Measurements from ENCODE around the gene PALM3. TPM values are rescaled to one million over a fixed set of nuclear protein-coding genes. Genes with fewer than 3 reads are reported as not detected.
A peak's percentile ranks its signal among the peaks of the same experiment; 100 is the strongest.

Gene PALM3
- total RNA-seq, 1 donor from 2014 or later = not detected

- Histone ChIP-seq H3K4me3 (no peak overlapping the region), H3K79me2 (ENCODE audit: low read depth) (no peaks in the 10 kb centered on the region), H3F3A (ENCODE audit: low read depth) (peaks cover 6% of the 10 kb centered on the region), H3K9ac (no peak overlapping the region), H3K9me3 (ENCODE audit: low read depth) (no peaks in the 10 kb centered on the region), H2AFZ (replicated peaks) (no peak overlapping the region), H3K36me3 (no peaks in the 10 kb centered on the region), H3K27ac (no peak overlapping the region), H3K27me3 (no peaks in the 10 kb centered on the region), H3K4me2 (no peak overlapping the region), H4K20me1 (ENCODE audit: low read depth) (no peaks in the 10 kb centered on the region), H3K4me1 (no peaks in the 10 kb centered on the region)
- H3K4me1 Mint-ChIP-seq = no peaks in the 10 kb centered on the region
- no peak overlapping the region for H3K4me3 Mint-ChIP-seq
- no peaks in the 10 kb centered on the region for H3K9me3 Mint-ChIP-seq
- H3K36me3 Mint-ChIP-seq = no peaks in the 10 kb centered on the region
- H3K27me3 Mint-ChIP-seq (ENCODE audit: insufficient read depth, low read depth) = peaks cover 7% of the 10 kb centered on the region
- H3K27ac Mint-ChIP-seq = no peak overlapping the region
- DNase-seq (ENCODE audit: low spot score) = no peak
- TF ChIP-seq EZH2phosphoT487 (IDR thresholded peaks at IDR 0.05) (no peak), EZH2 (IDR thresholded peaks at IDR 0.05) (no peak)
- TF ChIP-seq, protein P1, sequence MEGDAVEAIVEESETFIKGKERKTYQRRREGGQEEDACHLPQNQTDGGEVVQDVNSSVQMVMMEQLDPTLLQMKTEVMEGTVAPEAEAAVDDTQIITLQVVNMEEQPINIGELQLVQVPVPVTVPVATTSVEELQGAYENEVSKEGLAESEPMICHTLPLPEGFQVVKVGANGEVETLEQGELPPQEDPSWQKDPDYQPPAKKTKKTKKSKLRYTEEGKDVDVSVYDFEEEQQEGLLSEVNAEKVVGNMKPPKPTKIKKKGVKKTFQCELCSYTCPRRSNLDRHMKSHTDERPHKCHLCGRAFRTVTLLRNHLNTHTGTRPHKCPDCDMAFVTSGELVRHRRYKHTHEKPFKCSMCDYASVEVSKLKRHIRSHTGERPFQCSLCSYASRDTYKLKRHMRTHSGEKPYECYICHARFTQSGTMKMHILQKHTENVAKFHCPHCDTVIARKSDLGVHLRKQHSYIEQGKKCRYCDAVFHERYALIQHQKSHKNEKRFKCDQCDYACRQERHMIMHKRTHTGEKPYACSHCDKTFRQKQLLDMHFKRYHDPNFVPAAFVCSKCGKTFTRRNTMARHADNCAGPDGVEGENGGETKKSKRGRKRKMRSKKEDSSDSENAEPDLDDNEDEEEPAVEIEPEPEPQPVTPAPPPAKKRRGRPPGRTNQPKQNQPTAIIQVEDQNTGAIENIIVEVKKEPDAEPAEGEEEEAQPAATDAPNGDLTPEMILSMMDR (IDR thresholded peaks at IDR 0.05) = no peak
Observed at GRCh38 chr19:14015524-14016035, 46.3 kb downstream of the PALM3 start.

- TF ChIP-seq, protein P1 (IDR thresholded peaks at IDR 0.05) = no peak
- no peak for TF ChIP-seq EZH2phosphoT487 (IDR thresholded peaks at IDR 0.05)
- H3K4me2 ChIP-seq = no peak overlapping the region
- no peak overlapping the region for H3K4me3 ChIP-seq
- H3K4me1 Mint-ChIP-seq = peaks cover 2% of the 10 kb centered on the region
- no peak overlapping the region for H2AFZ ChIP-seq (replicated peaks)
- H3F3A ChIP-seq (ENCODE audit: low read depth) = peaks cover 5% of the 10 kb centered on the region
- no peaks in the 10 kb centered on the region for H3K9me3 Mint-ChIP-seq
- no peak overlapping the region for H3K27ac ChIP-seq
- H4K20me1 ChIP-seq (ENCODE audit: low read depth) = no peaks in the 10 kb centered on the region
- H3K27me3 Mint-ChIP-seq (ENCODE audit: insufficient read depth, low read depth) = peaks cover 3% of the 10 kb centered on the region
- H3K36me3 Mint-ChIP-seq = no peaks in the 10 kb centered on the region
- no peak for DNase-seq (ENCODE audit: low spot score)
- H3K9ac ChIP-seq = no peak overlapping the region
- no peak overlapping the region for H3K4me3 Mint-ChIP-seq
- no peaks in the 10 kb centered on the region for H3K9me3 ChIP-seq (ENCODE audit: low read depth)
- H3K27me3 ChIP-seq = no peaks in the 10 kb centered on the region
- no peaks in the 10 kb centered on the region for H3K4me1 ChIP-seq
- H3K36me3 ChIP-seq = no peaks in the 10 kb centered on the region
- H3K79me2 ChIP-seq (ENCODE audit: low read depth) = no peaks in the 10 kb centered on the region
- no peak overlapping the region for H3K27ac Mint-ChIP-seq
Observed at GRCh38 chr19:14012378-14012915, 49.4 kb downstream of the PALM3 start.

- Histone ChIP-seq H3K4me1 (no peaks in the 10 kb centered on the region), H2AFZ (replicated peaks) (peak overlapping the region; percentile 86), H3K4me3 (peak overlapping the region; percentile 92), H3K27ac (peak overlapping the region; percentile 93), H3K9ac (peak overlapping the region; percentile 21), H4K20me1 (ENCODE audit: low read depth) (peaks cover 6% of the 10 kb centered on the region), H3K36me3 (no peaks in the 10 kb centered on the region), H3K4me2 (peak overlapping the region; percentile 65), H3K27me3 (no peaks in the 10 kb centered on the region), H3K9me3 (ENCODE audit: low read depth) (no peaks in the 10 kb centered on the region), H3K79me2 (ENCODE audit: low read depth) (peaks cover 13% of the 10 kb centered on the region), H3F3A (ENCODE audit: low read depth) (peaks cover 15% of the 10 kb centered on the region)
- DNase-seq (ENCODE audit: low spot score) = no peak
- peaks cover 20% of the 10 kb centered on the region for H3K4me1 Mint-ChIP-seq
- TF ChIP-seq, protein P1 (IDR thresholded peaks at IDR 0.05) = no peak
- TF ChIP-seq EZH2 (IDR thresholded peaks at IDR 0.05) (no peak), EZH2phosphoT487 (IDR thresholded peaks at IDR 0.05) (no peak)
- no peaks in the 10 kb centered on the region for H3K9me3 Mint-ChIP-seq
- H3K4me3 Mint-ChIP-seq = peak overlapping the region; percentile 94
- H3K36me3 Mint-ChIP-seq = no peaks in the 10 kb centered on the region
- H3K27me3 Mint-ChIP-seq (ENCODE audit: insufficient read depth, low read depth) = peaks cover 14% of the 10 kb centered on the region
- peak overlapping the region; percentile 100 for H3K27ac Mint-ChIP-seq
Observed at GRCh38 chr19:14006766-14007562, 54.9 kb downstream of the PALM3 start.
